ENCODE results near the gene HBP1.

Gene HBP1

GRCh38 chr7:107209565-107209964 is 40.8 kb downstream of the HBP1 start:
- ChIA-PET POLR2A (no interaction called here), CTCF (interaction anchor here (1.0 kb wide), 1 partner anchor 23 kb away, joined by 3 read pairs; no protein-coding TSS in a partner anchor)
- DNase-seq (ENCODE audit: low read depth, low spot score), result no peak
- TF ChIP-seq CTCF (IDR thresholded peaks at IDR 0.05; ENCODE audit: insufficient read depth, low read length, missing control alignments), result no peak
- no peak overlapping the region for H3K4me3 ChIP-seq (ENCODE audit: low read depth, low read length)

DNA sequence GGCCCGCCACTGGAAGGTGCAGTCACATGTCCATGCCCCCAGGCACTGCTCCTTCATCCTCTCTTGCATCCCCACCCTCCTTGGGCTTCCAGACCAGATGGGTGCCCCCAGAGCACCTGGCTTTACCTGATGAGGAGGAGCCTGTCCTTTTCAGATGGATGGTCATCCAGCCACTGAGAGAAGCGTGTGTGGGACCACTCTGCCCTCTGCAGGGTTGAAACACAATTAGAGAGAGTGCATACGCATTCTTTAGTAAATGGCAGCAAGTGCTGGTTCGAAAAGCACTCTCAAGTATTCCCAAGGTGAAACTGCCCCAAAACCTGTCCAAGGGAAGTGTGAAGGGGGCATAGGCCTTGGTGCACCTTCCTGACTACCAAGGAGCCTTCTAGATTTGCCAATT is 41.6 kb downstream of the HBP1 start:
- POLR2A ChIA-PET, result no interaction called here
- H3K4me3 ChIP-seq (ENCODE audit: low read depth, low read length), result no peak overlapping the region
- no peak for DNase-seq (ENCODE audit: low read depth, low spot score)
- TF ChIP-seq CTCF (IDR thresholded peaks at IDR 0.05; ENCODE audit: insufficient read depth, low read length, missing control alignments), result no peak
- CTCF ChIA-PET, result interaction anchor here (1.0 kb wide), 1 partner anchor 24 kb away, joined by 3 read pairs; no protein-coding TSS in a partner anchor

DNA sequence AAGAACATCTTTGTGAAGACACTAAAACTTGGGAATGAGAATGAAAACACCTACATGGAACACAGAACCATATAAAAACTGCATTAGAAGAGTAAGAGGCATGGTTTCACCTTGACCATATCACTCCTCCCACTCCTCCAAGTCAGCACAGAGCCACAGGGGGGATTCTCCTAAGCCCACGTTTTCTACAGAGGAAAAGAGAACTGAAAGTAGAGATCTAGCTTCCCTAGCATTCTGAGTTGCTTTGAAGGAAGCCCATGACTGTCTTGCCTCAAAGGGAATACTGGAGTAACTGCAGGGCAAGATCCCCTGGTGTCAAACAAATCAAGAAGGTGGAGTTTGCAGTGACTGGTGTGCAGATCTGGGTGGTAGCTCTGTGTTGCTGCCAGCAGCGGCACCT is 43.9 kb downstream of the HBP1 start:
- CTCF ChIA-PET, result interaction anchor here (0.9 kb wide), 1 partner anchor 14 kb away, joined by 3 read pairs; no protein-coding TSS in a partner anchor
- no peak for DNase-seq (ENCODE audit: low read depth, low spot score)
- H3K4me3 ChIP-seq (ENCODE audit: low read depth, low read length), result no peak overlapping the region
- TF ChIP-seq CTCF (IDR thresholded peaks at IDR 0.05; ENCODE audit: insufficient read depth, low read length, missing control alignments), result no peak
- POLR2A ChIA-PET, result no interaction called here

- CTCF ChIA-PET, result no interaction called here
- H3K4me3 ChIP-seq (ENCODE audit: low read depth, low read length), result no peak overlapping the region
- POLR2A ChIA-PET, result no interaction called here
- no peak for DNase-seq (ENCODE audit: low read depth, low spot score)
- TF ChIP-seq CTCF (IDR thresholded peaks at IDR 0.05; ENCODE audit: insufficient read depth, low read length, missing control alignments), result no peak
Measured at GRCh38 chr7:107213193-107213788, 44.5 kb downstream of the HBP1 start.

DNA sequence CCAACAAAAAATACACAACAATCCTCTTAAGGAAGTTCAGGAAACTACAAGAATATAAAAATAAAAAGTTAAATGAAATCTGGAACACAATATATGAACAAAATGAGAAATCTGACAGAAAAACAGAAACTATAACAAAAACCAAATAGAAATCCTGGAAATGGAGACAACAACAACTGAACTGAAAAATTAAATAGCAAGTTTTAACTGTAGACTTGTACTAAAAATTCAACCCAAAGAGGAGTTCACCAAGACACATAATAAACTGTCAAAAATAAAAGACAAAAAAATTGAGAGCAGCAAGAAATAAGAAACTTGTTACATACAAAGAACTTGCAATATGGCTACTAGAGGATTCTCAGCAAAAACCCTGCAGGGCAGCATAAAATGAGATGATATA is 45.1 kb downstream of the HBP1 start:
- no peak for DNase-seq (ENCODE audit: low read depth, low spot score)
- no peak overlapping the region for H3K4me3 ChIP-seq (ENCODE audit: low read depth, low read length)
- POLR2A ChIA-PET, result no interaction called here
- TF ChIP-seq CTCF (IDR thresholded peaks at IDR 0.05; ENCODE audit: insufficient read depth, low read length, missing control alignments), result no peak
- CTCF ChIA-PET, result no interaction called here

DNA sequence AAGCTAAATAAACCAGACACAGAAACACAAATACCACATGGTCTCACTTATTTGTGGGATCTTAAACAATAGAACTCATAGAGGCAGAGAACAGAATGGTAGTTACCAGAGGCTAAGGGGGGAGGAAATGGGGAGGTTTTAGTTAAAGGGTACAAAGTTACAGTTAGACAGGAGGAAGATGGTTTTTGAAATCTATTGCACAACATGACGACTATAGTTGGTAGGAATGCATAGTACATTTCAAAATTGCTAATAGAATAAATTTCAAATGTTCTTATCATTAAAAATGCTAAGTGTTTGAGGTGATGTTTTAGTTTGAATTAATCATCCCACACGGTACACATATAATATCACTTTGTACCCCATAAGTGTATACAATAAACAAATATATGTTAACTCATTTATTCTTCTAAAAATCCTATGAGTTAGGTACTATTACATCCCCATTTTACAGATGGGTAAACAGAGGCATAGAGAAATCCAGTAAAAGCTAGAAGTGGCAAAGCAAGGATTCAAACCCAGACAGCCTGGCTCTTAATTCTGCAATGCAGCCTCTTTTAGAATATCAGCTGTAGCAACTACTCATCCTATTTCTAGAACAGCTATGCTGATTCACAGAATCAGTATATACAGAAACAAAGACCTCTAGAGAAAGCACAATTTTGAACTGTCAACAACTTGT is 50.9 kb downstream of the HBP1 start:
- CTCF ChIA-PET, result interaction anchor here (1.3 kb wide), 1 partner anchor 27 kb away, joined by 3 read pairs; no protein-coding TSS in a partner anchor
- POLR2A ChIA-PET, result no interaction called here
- no peak for TF ChIP-seq CTCF (IDR thresholded peaks at IDR 0.05; ENCODE audit: insufficient read depth, low read length, missing control alignments)

More for the DNA sequence above, 50.9 kb downstream of the HBP1 start:
- no peak for DNase-seq (ENCODE audit: low read depth, low spot score)
- no peak overlapping the region for H3K4me3 ChIP-seq (ENCODE audit: low read depth, low read length)
